ENCODE data around the gene PRLR.

GRCh38 chr5:35177783-35178182, 52.5 kb downstream of the PRLR start:
- TF ChIP-seq YY1 (IDR thresholded peaks at IDR 0.05; ENCODE audit: insufficient read depth, insufficient read length) (no peak), ZNF274 (IDR thresholded peaks at IDR 0.05; ENCODE audit: low read depth, low read length) (no peak)
